HCT116 (cell line): ENCODE data around the gene TNS2. TPM values are rescaled to one million over a fixed set of nuclear protein-coding genes. Genes with fewer than 3 reads are reported as not detected.
A peak's percentile ranks its signal among the peaks of the same experiment; 100 is the strongest.

Experiments
- ATAC-seq: fragments of 200-7000 bp; cut with Tn5 transposase; 2 replicates; pipeline ENCODE4 v1.9.1; 2020; ENCODE audit warnings: mild to moderate bottlenecking, moderate library complexity
- BruUV-seq: library from RNA; stranded (reverse); fragments of 400-500 nt; replicated peaks from 2 replicates; lab custom pipeline; 2021; lab: Mats Ljungman, UMichigan
- CTCF ChIA-PET: fragments of 300-600 bp; sonication (Branson Sonifier 250); formaldehyde crosslinking; loops from one replicate; lab custom pipeline; 2021; ENCODE audit warnings: antibody characterized with exemption; lab: Charles Lee
- POLR2A ChIA-PET: fragments of 300-600, 350-600 bp; sonication (Branson Sonifier 250); formaldehyde crosslinking; loops from one replicate; lab custom pipeline; 2021; ENCODE audit warnings: antibody characterized with exemption; lab: Charles Lee
- RAD21 ChIA-PET, 2 experiments: fragments of 300-600 bp; sonication (Branson Sonifier 250); formaldehyde crosslinking; loops; one replicate each; lab custom pipeline; 2023; ENCODE audit warnings: low total read pairs in 2 of 2; ENCODE audit not compliant: uncharacterized antibody in 2 of 2, unreplicated experiment in 2 of 2, low non-redundant PET in 1 of 2; lab: Charles Lee
- DNase-seq: peaks from one replicate; pipeline ENCODE4 v3.0.0-alpha.2; 2010; ENCODE audit warnings: low read depth, low spot score
- H2AFZ ChIP-seq: fragments of 200-600 bp; shearing (Covaris generic), sonication (generic); 2 replicates; pipeline ENCODE4 v1.6.1; 2017; ENCODE audit warnings: low read depth, mixed run types, mixed read lengths, antibody characterized with exemption, low read length; ENCODE audit not compliant: poor library complexity, severe bottlenecking
- H3K27ac ChIP-seq: 2 replicates; pipeline ENCODE4 v1.5.1; 2012; ENCODE audit warnings: low read depth, low read length
- H3K27me3 ChIP-seq: fragments of 200-600 bp; sonication (generic); 2 replicates; pipeline ENCODE4 v1.6.1; 2016; ENCODE audit warnings: mixed run types, low read length, mixed read lengths; ENCODE audit not compliant: insufficient read depth
- H3K36me3 ChIP-seq, 2 experiments: fragments of 200-500 bp in 1 of 2; fragments of 200-600 bp in 1 of 2; sonication (Bioruptor generic) in 1 of 2; sonication (generic) in 1 of 2; 2 replicates each; pipeline versions ENCODE4 v1.5.1 to v1.6.1; 2014 to 2016; ENCODE audit warnings: low read length in 2 of 2, inconsistent platforms in 1 of 2, mixed read lengths in 1 of 2, mixed run types in 1 of 2; ENCODE audit not compliant: insufficient read depth in 2 of 2, control insufficient read depth in 1 of 2
- H3K4me1 ChIP-seq, 2 experiments: fragments of 200-600 bp in 1 of 2; sonication (generic) in 1 of 2; 2 replicates each; pipeline versions ENCODE4 v1.5.1 to v1.6.1; 2012 to 2017; ENCODE audit warnings: low read length in 2 of 2, inconsistent platforms in 1 of 2, mild to moderate bottlenecking in 1 of 2, mixed read lengths in 1 of 2, mixed run types in 1 of 2, moderate library complexity in 1 of 2; ENCODE audit not compliant: insufficient read depth in 2 of 2, control insufficient read depth in 1 of 2
- H3K4me2 ChIP-seq: fragments of 200-600 bp; sonication (generic); 2 replicates; pipeline ENCODE4 v1.6.1; 2017; ENCODE audit warnings: mixed run types, low read length, mixed read lengths
- H3K4me3 ChIP-seq, 2 experiments: fragments of 200-600 bp in 1 of 2; sonication (generic) in 1 of 2; replicated peaks in 1 of 2; 2 replicates each; pipeline ENCODE4 v1.5.1; 2011 to 2016; ENCODE audit warnings: low read length in 2 of 2, control low read depth in 1 of 2, low read depth in 1 of 2, mild to moderate bottlenecking in 1 of 2, mixed read lengths in 1 of 2, mixed run types in 1 of 2
- H3K79me2 ChIP-seq: fragments of 200-600 bp; sonication (generic); 2 replicates; pipeline ENCODE4 v1.6.1; 2017; ENCODE audit warnings: mild to moderate bottlenecking, mixed run types, low read length, moderate library complexity, mixed read lengths; ENCODE audit not compliant: insufficient read depth
- H3K9ac ChIP-seq: fragments of 200-600 bp; sonication (generic); 2 replicates; pipeline ENCODE4 v1.6.1; 2016; ENCODE audit warnings: low read length, mixed read lengths
- H3K9me2 ChIP-seq: fragments of 200-600 bp; sonication (generic), shearing (Covaris generic); 2 replicates; pipeline ENCODE4 v1.6.1; 2017; ENCODE audit warnings: mixed run types, mild to moderate bottlenecking, moderate library complexity; ENCODE audit not compliant: insufficient read depth
- H3K9me3 ChIP-seq, 2 experiments: fragments of 200-500 bp in 1 of 2; fragments of 200-600 bp in 1 of 2; sonication (Bioruptor generic) in 1 of 2; sonication (generic) in 1 of 2; 2 replicates each; pipeline ENCODE4 v1.6.1; 2014 to 2017; ENCODE audit warnings: low read length in 2 of 2, mixed read lengths in 2 of 2, inconsistent platforms in 1 of 2, low read depth in 1 of 2, mild to moderate bottlenecking in 1 of 2, mixed run types in 1 of 2, moderate library complexity in 1 of 2; ENCODE audit not compliant: control insufficient read depth in 1 of 2, insufficient read depth in 1 of 2
- H4K20me1 ChIP-seq: fragments of 200-600 bp; sonication (generic), shearing (Covaris generic); 2 replicates; pipeline ENCODE4 v1.6.1; 2017; ENCODE audit warnings: mixed run types, mild to moderate bottlenecking, moderate library complexity; ENCODE audit not compliant: insufficient read depth
- POLR2AphosphoS5 ChIP-seq: IDR thresholded peaks from 2 replicates; pipeline ENCODE4 v1.6.1; 2011; ENCODE audit warnings: mild to moderate bottlenecking, low read depth, low read length, moderate library complexity
- SRF ChIP-seq: IDR thresholded peaks from 2 replicates; pipeline ENCODE4 v1.6.1; 2012; ENCODE audit warnings: low read depth
- YY1 ChIP-seq: IDR thresholded peaks from 2 replicates; pipeline ENCODE4 v1.6.1; 2011; ENCODE audit warnings: low read length, low read depth, moderate library complexity, mild to moderate bottlenecking; ENCODE audit not compliant: insufficient replicate concordance; ENCODE audit errors: extremely low read depth
- ZNF274 ChIP-seq: fragments of 200-500 bp; sonication (Bioruptor generic); IDR thresholded peaks from 2 replicates; pipeline ENCODE4 v1.6.1; 2014; ENCODE audit warnings: mild to moderate bottlenecking, low read depth, low read length, inconsistent platforms
- intact Hi-C: fragments of 100-400 bp; cut with micrococcal nuclease; formaldehyde crosslinking; loops from 2 replicates; pipeline ENCODE4 v1.10.0; 2022
- total RNA-seq: library from RNA; stranded (reverse); gene quantifications from one replicate; pipeline ENCODE4 v1.2.1, GENCODE V29; 2021; ENCODE audit not compliant: unreplicated experiment
- TF ChIP-seq, protein P1 (sequence below), 3 experiments: fragments of 200-600 bp in 1 of 3; sonication (generic) in 1 of 3; IDR thresholded peaks in 2 of 3; conservative IDR thresholded peaks in 1 of 3; 2 replicates each; pipeline ENCODE4 v1.5.1; 2012 to 2017; ENCODE audit warnings: low read depth in 2 of 3, low read length in 2 of 3, antibody characterized with exemption in 1 of 3, borderline replicate concordance in 1 of 3, control low read depth in 1 of 3, mild to moderate bottlenecking in 1 of 3, mixed read lengths in 1 of 3, mixed run types in 1 of 3, moderate library complexity in 1 of 3; ENCODE audit not compliant: insufficient read depth in 1 of 3

Gene TNS2
- total RNA-seq, 1 experiment from 2014 or later: 25.7 TPM

- H2AFZ ChIP-seq: no peak overlapping the region
- peak overlapping the region; percentile 79 for H3K4me2 ChIP-seq
- no peaks in the 10 kb centered on the region for H3K9me3 ChIP-seq
- ChIA-PET CTCF (interaction anchor here (0.7 to 3.6 kb wide), 20 partner anchors 20 to 222 kb away, joined by 3 to 110 read pairs (median 4); partner anchors contain the start of genes AAAS, CSAD, SPRYD3 and ZNF740), POLR2A (interaction anchor here (0.7 to 3.6 kb wide), 7 partner anchors 20 to 166 kb away, joined by 3 to 27 read pairs (median 6); partner anchors contain the start of gene SPRYD3), RAD21 (interaction anchor here (0.7 to 3.2 kb wide), 10 partner anchors 20 to 113 kb away, joined by 3 to 30 read pairs (median 4); partner anchors contain the start of gene SPRYD3 (in 2 of the 2))
- H4K20me1 ChIP-seq: no peaks in the 10 kb centered on the region
- DNase-seq (peak; percentile 89), ATAC-seq (peak; percentile 71)
- H3K27me3 ChIP-seq: no peaks in the 10 kb centered on the region
- intact Hi-C loops: loop anchor here (1.0 kb wide), 2 partner anchors 20 to 33 kb away; partner anchors contain the start of gene SPRYD3
- H3K27ac ChIP-seq: peak overlapping the region; percentile 98
- no peaks in the 10 kb centered on the region for H3K79me2 ChIP-seq
- H3K4me1 ChIP-seq: peaks cover 43 to 74% of the 10 kb centered on the region in 2 experiments
- BruUV-seq: TSS peak; percentile 74
- peak overlapping the region; percentile 67 for H3K9ac ChIP-seq
- no peaks in the 10 kb centered on the region for H3K36me3 ChIP-seq
- H3K9me2 ChIP-seq: no peaks in the 10 kb centered on the region
- no peak for TF ChIP-seq SRF
- peak; percentile 66 for TF ChIP-seq POLR2AphosphoS5
- peak; percentile 9 for TF ChIP-seq YY1
- TF ChIP-seq, protein P1, sequence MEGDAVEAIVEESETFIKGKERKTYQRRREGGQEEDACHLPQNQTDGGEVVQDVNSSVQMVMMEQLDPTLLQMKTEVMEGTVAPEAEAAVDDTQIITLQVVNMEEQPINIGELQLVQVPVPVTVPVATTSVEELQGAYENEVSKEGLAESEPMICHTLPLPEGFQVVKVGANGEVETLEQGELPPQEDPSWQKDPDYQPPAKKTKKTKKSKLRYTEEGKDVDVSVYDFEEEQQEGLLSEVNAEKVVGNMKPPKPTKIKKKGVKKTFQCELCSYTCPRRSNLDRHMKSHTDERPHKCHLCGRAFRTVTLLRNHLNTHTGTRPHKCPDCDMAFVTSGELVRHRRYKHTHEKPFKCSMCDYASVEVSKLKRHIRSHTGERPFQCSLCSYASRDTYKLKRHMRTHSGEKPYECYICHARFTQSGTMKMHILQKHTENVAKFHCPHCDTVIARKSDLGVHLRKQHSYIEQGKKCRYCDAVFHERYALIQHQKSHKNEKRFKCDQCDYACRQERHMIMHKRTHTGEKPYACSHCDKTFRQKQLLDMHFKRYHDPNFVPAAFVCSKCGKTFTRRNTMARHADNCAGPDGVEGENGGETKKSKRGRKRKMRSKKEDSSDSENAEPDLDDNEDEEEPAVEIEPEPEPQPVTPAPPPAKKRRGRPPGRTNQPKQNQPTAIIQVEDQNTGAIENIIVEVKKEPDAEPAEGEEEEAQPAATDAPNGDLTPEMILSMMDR (IDR thresholded peaks at IDR 0.05 in 2 of 3, conservative IDR thresholded peaks at IDR 0.05 in 1 of 3; ENCODE audit: borderline replicate concordance in 1 of 3, insufficient read depth in 1 of 3, low read depth in 2 of 3, low read length in 2 of 3): peak in 2 of 3 experiments; percentile 82 to 93; a peak in 4 of 6 replicates
- TF ChIP-seq ZNF274: no peak
- H3K4me3 ChIP-seq: peak overlapping the region; percentile 58 to 78
These were observed 49.4 kb downstream of the TNS2 start for GRCh38 chr12:53099071-53099882.
